ENCODE results near the gene RERE. TPM values are rescaled to one million over a fixed set of nuclear protein-coding genes. Genes with fewer than 3 reads are reported as not detected.

Gene RERE
- total and polyA plus RNA-seq, 12 donors: 33.4 to 146 (median 72.7) TPM

DNA sequence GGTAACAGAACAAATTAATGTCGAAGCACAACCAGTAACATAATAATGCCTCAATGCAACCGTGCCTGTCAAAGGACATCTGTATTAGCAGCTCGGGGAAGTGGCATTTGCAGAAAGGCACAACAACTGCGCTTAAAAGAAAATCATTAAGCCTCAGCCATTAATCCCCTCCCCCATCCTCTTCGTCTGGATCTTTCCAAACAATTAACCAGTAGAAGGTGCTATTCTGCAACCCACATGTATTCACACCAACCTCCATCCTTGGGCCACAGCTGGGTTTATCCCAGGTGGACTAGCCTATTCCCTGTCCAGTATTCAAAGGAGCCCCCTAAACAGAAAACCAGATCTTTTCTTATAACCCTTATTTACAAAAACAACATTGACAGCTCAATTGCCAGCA lies 2.6 kb downstream of the RERE start:
- Histone ChIP-seq H3K4me1 (replicated peaks in 1 of 2) (peaks cover 39 to 46% of the 10 kb centered on the region in 2 donors), H3K27me3 (no peaks in the 10 kb centered on the region), H3K9me3 (replicated peaks in 1 of 3) (no peaks in the 10 kb centered on the region), H3K4me3 (no peak overlapping the region), H3K36me3 (replicated peaks in 1 of 2) (no peaks in the 10 kb centered on the region), H3K27ac (peak overlapping the region in 2 of 5 donors; percentile 73 to 96)
- DNase-seq: no peak
- TF ChIP-seq CTCF (IDR thresholded peaks at IDR 0.05) (no peak), POLR2A (IDR thresholded peaks at IDR 0.05) (no peak)
- intact Hi-C loops (cut with DNase I): no loop called here
- WGBS, 4 donors: 34 to 45% (median 42%) methylated on average over 5 of the region's 5 CpGs

DNA sequence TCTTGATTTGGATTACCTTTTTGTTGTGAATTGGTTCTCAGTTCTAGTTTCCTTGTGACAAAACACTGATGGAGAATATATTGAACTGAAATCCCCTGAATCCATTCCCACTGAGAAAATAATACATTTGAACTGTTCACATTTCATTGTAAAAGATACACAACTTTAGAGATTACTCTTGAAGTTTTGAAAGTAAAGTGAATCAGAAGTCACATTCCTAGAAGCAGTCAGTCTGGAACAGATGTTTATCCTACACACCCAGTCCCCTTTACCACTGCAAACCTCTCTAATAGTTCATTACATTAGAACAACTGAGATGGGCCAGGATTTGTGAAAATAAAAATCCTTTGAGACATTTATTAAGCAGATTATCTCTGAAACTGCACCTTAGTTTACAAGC lies 3.4 kb downstream of the RERE start:
- Histone ChIP-seq H3K36me3 (replicated peaks in 1 of 2) (no peaks in the 10 kb centered on the region), H3K4me1 (replicated peaks in 1 of 2) (peaks cover 39 to 46% of the 10 kb centered on the region in 2 donors), H3K9me3 (replicated peaks in 1 of 3) (no peaks in the 10 kb centered on the region), H3K4me3 (no peak overlapping the region), H3K27ac (peak overlapping the region in 2 of 5 donors; percentile 1 to 96), H3K27me3 (no peaks in the 10 kb centered on the region)
- TF ChIP-seq CTCF (IDR thresholded peaks at IDR 0.05) (no peak), POLR2A (IDR thresholded peaks at IDR 0.05) (no peak)
- no peak for DNase-seq
- intact Hi-C loops (cut with DNase I): no loop called here

GRCh38 chr1:8813016-8813763 lies 4.2 kb downstream of the RERE start:
- WGBS, 4 donors: 47 to 58% (median 51%) methylated on average over 6 of the region's 6 CpGs
- DNase-seq: no peak
- TF ChIP-seq POLR2A (IDR thresholded peaks at IDR 0.05) (no peak), CTCF (IDR thresholded peaks at IDR 0.05) (no peak)
- intact Hi-C loops (cut with DNase I): no loop called here
- Histone ChIP-seq H3K27me3 (no peaks in the 10 kb centered on the region), H3K9me3 (replicated peaks in 1 of 3) (no peaks in the 10 kb centered on the region), H3K36me3 (replicated peaks in 1 of 2) (no peaks in the 10 kb centered on the region), H3K4me1 (replicated peaks in 1 of 2) (peaks cover 39 to 41% of the 10 kb centered on the region in 2 donors), H3K27ac (peak overlapping the region in 3 of 5 donors; percentile 1 to 50 (median 2)), H3K4me3 (no peak overlapping the region)

- no peak for TF ChIP-seq CTCF (IDR thresholded peaks at IDR 0.05)
- TF ChIP-seq POLR2A (IDR thresholded peaks at IDR 0.05): no peak
- intact Hi-C loops (cut with DNase I): no loop called here
- Histone ChIP-seq H3K4me3 (no peak overlapping the region), H3K27ac (no peak overlapping the region), H3K36me3 (replicated peaks in 1 of 2) (no peaks in the 10 kb centered on the region), H3K27me3 (no peaks in the 10 kb centered on the region), H3K4me1 (replicated peaks in 1 of 2) (peaks cover 39% of the 10 kb centered on the region in 2 donors), H3K9me3 (replicated peaks in 1 of 3) (no peaks in the 10 kb centered on the region)
- DNase-seq: no peak
- WGBS, 4 donors: 73 to 95% (median 86%) methylated on average over 6 of the region's 6 CpGs
Measured at GRCh38 chr1:8812081-8812480, 5.4 kb downstream of the RERE start.

Data from adrenal gland (tissue), 12 donors.